Panc1 (cell line): Measurements from ENCODE around the gene TRRAP. TPM values are rescaled to one million over a fixed set of nuclear protein-coding genes. Genes with fewer than 3 reads are reported as not detected.
A peak's percentile ranks its signal among the peaks of the same experiment; 100 is the strongest.

Experiments
- ATAC-seq: fragments of 200-7000 bp; cut with Tn5 transposase; 2 replicates; pipeline ENCODE4 v1.9.1; 2020; ENCODE audit warnings: mild to moderate bottlenecking, moderate library complexity
- BruUV-seq: library from RNA; stranded (reverse); fragments of 400-500 nt; replicated peaks from 2 replicates; lab custom pipeline; 2021; lab: Mats Ljungman, UMichigan
- CTCF ChIA-PET: fragments of 300-600 bp; sonication (Branson Sonifier 250); formaldehyde crosslinking; loops from one replicate; lab custom pipeline; 2022; ENCODE audit warnings: antibody characterized with exemption; lab: Charles Lee
- POLR2A ChIA-PET: fragments of 300-600 bp; sonication (Branson Sonifier 250); formaldehyde crosslinking; loops from one replicate; lab custom pipeline; 2022; ENCODE audit warnings: antibody characterized with exemption; lab: Charles Lee
- DNase-seq: peaks from one replicate; pipeline ENCODE4 v3.0.0-alpha.2; 2010; ENCODE audit warnings: low read depth, low spot score
- H3K27ac ChIP-seq: 2 replicates; pipeline ENCODE4 v1.5.1; 2011; ENCODE audit warnings: mild to moderate bottlenecking, low read length, inconsistent platforms
- H3K27me3 ChIP-seq: fragments of 200-500 bp; sonication (Bioruptor generic); 2 replicates; pipeline ENCODE4 v1.6.0; 2014; ENCODE audit warnings: low read length, inconsistent platforms; ENCODE audit not compliant: control insufficient read depth, insufficient read depth
- H3K36me3 ChIP-seq: fragments of 200-500 bp; sonication (Bioruptor generic); 2 replicates; pipeline ENCODE4 v1.5.1; 2014; ENCODE audit warnings: inconsistent platforms, mild to moderate bottlenecking, low read length, moderate library complexity; ENCODE audit not compliant: control insufficient read depth, insufficient read depth
- H3K4me1 ChIP-seq: 2 replicates; pipeline ENCODE4 v1.5.1; 2011; ENCODE audit warnings: inconsistent platforms, mild to moderate bottlenecking, low read length, moderate library complexity; ENCODE audit not compliant: control insufficient read depth, insufficient read depth
- H3K4me3 ChIP-seq, 2 experiments: 2 replicates each; pipeline ENCODE4 v1.5.1; 2011 to 2012; ENCODE audit warnings: low read depth in 2 of 2, low read length in 2 of 2, mild to moderate bottlenecking in 2 of 2, inconsistent platforms in 1 of 2, moderate library complexity in 1 of 2
- H3K9me3 ChIP-seq: fragments of 200-500 bp; sonication (Bioruptor generic); 2 replicates; pipeline ENCODE4 v1.5.1; 2014; ENCODE audit warnings: low read depth, mild to moderate bottlenecking, inconsistent platforms, low read length, moderate library complexity; ENCODE audit not compliant: control insufficient read depth, insufficient read depth
- CTCF ChIP-seq: fragments of 450-650 bp; IDR thresholded peaks from 2 replicates; pipeline ENCODE4 v1.5.1; 2017; ENCODE audit warnings: mild to moderate bottlenecking
- POLR2AphosphoS5 ChIP-seq: IDR thresholded peaks from 2 replicates; pipeline ENCODE4 v1.6.1; 2012; ENCODE audit warnings: mild to moderate bottlenecking, low read depth, low read length, moderate library complexity
- REST ChIP-seq, 2 experiments: IDR thresholded peaks; 2 replicates each; pipeline ENCODE4 v1.6.1; 2011 to 2012; ENCODE audit warnings: low read depth in 2 of 2, control low read depth in 1 of 2, low read length in 1 of 2, mild to moderate bottlenecking in 1 of 2, moderate library complexity in 1 of 2; ENCODE audit not compliant: insufficient read depth in 1 of 2
- SIN3A ChIP-seq: IDR thresholded peaks from 2 replicates; pipeline ENCODE4 v1.6.1; 2012; ENCODE audit warnings: low read depth, mild to moderate bottlenecking, low read length, moderate library complexity, borderline replicate concordance; ENCODE audit not compliant: insufficient read depth
- TCF7L2 ChIP-seq: IDR thresholded peaks from 2 replicates; pipeline ENCODE4 v1.6.1; 2011; ENCODE audit warnings: mild to moderate bottlenecking, low read depth, low read length, inconsistent platforms
- in situ Hi-C: cut with HindIII; loops from 2 replicates; pipeline ENCODE4 v1.10.0; 2016; ENCODE audit warnings: low sequenced_read_pairs, low pct_unique_long_range_greater_than_20kb
- intact Hi-C: fragments of 100-400 bp; cut with micrococcal nuclease; formaldehyde crosslinking; loops from one replicate; pipeline ENCODE4 v1.10.0; 2022; ENCODE audit not compliant: unreplicated experiment
- total RNA-seq: library from RNA; stranded (reverse); gene quantifications from one replicate; pipeline ENCODE4 v1.2.1, GENCODE V29; 2021; ENCODE audit not compliant: unreplicated experiment

The TRRAP gene
- total RNA-seq, 1 experiment from 2014 or later, result 44.9 TPM

DNA sequence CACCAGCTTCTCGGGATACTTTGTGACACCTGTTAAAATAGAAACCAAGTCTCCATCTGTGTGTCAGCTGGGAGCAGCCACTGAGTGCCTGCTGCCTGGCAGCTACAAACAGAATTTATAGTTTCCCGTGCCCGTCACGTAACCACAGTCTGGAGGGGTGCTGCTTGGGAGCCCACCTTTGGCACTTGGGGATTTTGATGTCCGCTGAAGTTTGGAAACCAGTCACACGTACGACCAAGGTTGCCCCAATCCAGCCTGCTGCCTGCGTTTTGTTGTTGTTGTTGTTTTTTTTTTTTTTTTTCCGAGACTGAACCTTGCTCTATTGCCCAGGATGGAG, 1.6 kb downstream of the TRRAP start:
- no peaks in the 10 kb centered on the region for H3K9me3 ChIP-seq
- H3K4me1 ChIP-seq, result 0 out of 2 replicates have a peak, but pooled peaks cover 4% of the 10 kb centered on the region
- ChIA-PET POLR2A (no interaction called here), CTCF (interaction anchor here (0.6 kb wide), 1 partner anchor 461 kb away, joined by 11 read pairs; no protein-coding TSS in a partner anchor)
- in situ Hi-C loops, result no loop called here
- peak overlapping the region; percentile 89 to 99 for H3K4me3 ChIP-seq
- intact Hi-C loops, result no loop called here
- DNase-seq (no peak), ATAC-seq (no peak)
- peaks cover 6% of the 10 kb centered on the region; the same call in 1 of the 2 replicates for H3K36me3 ChIP-seq
- H3K27ac ChIP-seq, result peak overlapping the region; percentile 84; the same call in 1 of the 2 replicates
- TF ChIP-seq REST (IDR thresholded peaks at IDR 0.05; ENCODE audit: insufficient read depth in 1 of 2, low read depth in 2 of 2, low read length in 1 of 2), result no peak
- no peak for TF ChIP-seq POLR2AphosphoS5
- TF ChIP-seq SIN3A, result no peak
- no peak for TF ChIP-seq CTCF
- TF ChIP-seq TCF7L2, result no peak
- no TSS peak for BruUV-seq
- no peaks in the 10 kb centered on the region for H3K27me3 ChIP-seq

DNA sequence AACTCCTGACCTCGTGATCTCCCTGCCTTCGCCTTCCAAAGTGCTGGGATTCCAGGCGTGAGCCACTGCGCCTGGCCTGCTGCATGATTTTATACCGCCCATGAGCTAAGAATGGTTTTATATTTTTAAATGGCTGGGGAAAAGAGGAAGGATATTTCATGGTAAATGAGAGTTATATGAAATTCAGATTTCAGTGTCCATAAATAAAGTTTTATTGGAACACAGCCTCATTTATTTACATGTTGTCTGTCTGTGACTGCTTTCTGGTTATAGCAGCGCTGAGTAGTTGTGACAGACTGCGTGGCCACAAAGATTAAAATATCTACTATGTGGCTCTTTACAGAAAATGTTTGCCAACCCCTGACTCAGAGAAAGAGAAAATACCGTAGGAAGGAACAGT, 2.2 kb downstream of the TRRAP start:
- POLR2A ChIA-PET, result no interaction called here
- peaks cover 6% of the 10 kb centered on the region; the same call in 1 of the 2 replicates for H3K36me3 ChIP-seq
- BruUV-seq, result no TSS peak
- 0 out of 2 replicates have a peak, but pooled peaks cover 4% of the 10 kb centered on the region for H3K4me1 ChIP-seq
- CTCF ChIA-PET, result interaction anchor here (0.6 kb wide), 1 partner anchor 461 kb away, joined by 11 read pairs; no protein-coding TSS in a partner anchor
- in situ Hi-C loops, result no loop called here
- no peaks in the 10 kb centered on the region for H3K9me3 ChIP-seq
- no peaks in the 10 kb centered on the region for H3K27me3 ChIP-seq
- DNase-seq, result no peak
- no peak overlapping the region for H3K4me3 ChIP-seq
- H3K27ac ChIP-seq, result no peak overlapping the region
- intact Hi-C loops, result no loop called here
- ATAC-seq, result no peak
- TF ChIP-seq CTCF (no peak), POLR2AphosphoS5 (no peak), TCF7L2 (no peak), REST (IDR thresholded peaks at IDR 0.05; ENCODE audit: insufficient read depth in 1 of 2, low read depth in 2 of 2, low read length in 1 of 2) (no peak), SIN3A (no peak)
